CD4-positive, alpha-beta T cell treated with Interleukin-2 at 100 ng/mL for 4 hours (primary cell): ENCODE measurements around the gene SOWAHA.

Experiments
- DNase-seq: peaks from one replicate; pipeline ENCODE4 v3.0.0-alpha.2; 2020; ENCODE audit warnings: low spot score

SOWAHA gene

GRCh38 chr5:132827943-132828673, 15.0 kb downstream of the SOWAHA start:
- no peak for DNase-seq

DNA sequence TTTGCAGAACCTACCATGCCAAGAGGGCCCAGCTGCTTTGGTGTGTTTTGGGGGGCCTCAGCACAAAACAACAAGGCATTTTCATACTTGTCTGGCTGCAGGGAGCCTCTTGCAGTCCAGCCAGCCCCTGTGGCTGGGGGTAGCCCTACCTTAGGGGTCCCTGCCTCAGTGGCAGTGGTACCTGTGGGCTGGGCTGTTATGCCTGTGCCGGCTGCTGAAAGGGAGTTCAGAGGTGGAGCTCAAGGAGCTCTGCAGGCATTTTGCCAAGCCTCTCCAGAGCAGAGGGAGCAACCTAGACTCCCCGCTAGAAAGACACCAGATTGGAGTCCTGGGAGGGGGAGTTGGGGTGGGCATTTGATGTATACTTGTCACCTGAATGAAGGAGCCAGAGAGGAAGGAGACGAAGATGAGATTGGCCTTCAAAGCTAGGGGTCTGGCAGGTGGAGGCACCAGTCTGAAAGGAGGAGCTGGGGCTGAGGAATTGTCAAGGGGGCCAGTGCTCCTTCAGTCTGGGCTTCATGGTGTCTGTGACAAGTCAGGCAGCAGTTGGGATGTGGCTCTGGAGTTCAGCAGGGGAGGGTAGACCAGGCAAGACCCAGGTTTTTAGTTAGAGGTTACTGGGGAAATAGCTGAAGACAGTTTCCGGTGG, 15.9 kb downstream of the SOWAHA start:
- no peak for DNase-seq

DNA sequence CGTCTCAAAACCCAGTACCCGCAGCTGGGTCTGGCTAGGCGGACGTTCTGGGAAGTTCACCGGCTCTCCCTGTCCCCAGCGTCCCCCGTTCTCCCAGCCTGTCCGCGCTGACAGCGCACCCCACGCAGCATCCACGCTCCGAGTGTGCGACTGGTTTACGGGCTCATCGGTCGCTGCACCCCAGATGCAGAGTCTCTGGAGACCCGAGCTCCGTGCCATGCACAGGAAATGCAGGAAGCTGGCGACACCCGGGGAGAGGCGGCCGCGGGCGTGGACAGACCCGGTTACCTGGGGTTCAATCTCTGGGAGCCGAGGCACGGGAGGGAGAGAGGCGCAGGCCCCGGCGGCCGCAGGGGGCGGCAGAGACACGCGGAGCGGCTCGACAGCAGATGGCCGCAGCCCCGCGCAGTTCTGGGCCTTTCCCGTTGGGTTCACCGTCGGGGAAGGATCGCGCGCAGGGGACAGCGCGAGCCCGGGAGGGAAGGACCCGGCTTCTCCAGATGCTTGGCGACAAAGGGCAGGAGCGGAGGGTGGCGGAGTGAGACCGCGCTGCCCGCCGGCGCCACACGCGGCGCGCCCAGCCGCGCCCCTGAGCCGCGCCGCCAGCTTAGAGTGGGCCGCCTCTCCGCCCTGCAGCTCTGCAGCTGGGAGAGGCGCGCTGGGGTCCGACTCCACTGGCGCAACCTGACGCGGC, 16.8 kb downstream of the SOWAHA start:
- DNase-seq, result peak; percentile 64

DNA sequence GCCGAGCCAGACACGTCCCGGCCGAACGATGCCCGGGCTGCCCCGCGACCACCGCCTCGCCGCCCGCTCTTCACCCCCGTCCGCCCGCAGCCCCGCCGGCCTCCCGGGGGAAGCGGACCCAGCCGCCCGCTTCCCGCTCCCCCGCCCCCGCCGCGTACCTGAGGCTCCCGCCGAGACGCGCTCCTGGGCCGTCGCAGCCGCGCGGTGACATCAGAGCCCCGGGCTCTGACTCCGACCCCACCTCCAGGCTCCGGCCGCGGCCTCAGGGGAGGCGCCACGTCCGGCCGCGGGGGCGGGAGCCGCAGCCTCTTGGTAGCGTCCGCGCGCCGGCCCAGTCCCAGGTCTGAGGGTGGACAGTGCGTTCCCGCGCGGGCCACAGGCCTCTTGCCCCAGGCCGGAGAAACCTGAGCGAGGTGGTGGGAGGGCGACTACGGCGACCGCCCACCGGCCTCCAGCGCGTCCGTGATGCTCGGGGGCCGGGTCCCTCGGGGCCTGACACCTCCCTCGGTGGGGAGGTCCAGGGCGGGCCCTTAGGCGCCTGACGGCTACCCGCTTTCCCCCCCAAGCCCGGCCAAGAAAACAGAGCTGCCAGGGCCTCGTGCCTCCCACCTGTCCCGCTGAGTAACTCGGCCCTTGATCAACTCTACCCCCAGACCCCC, 17.5 kb downstream of the SOWAHA start, which contains the start of gene SHROOM1:
TSS of gene SHROOM1 (minus strand) at position 212 of the 659 bp plus-strand sequence. CDS start 4,507 bp downstream, outside the sequence.
- no peak for DNase-seq

- no peak for DNase-seq
Measured at GRCh38 chr5:132831095-132831860, 18.2 kb downstream of the SOWAHA start.

DNA sequence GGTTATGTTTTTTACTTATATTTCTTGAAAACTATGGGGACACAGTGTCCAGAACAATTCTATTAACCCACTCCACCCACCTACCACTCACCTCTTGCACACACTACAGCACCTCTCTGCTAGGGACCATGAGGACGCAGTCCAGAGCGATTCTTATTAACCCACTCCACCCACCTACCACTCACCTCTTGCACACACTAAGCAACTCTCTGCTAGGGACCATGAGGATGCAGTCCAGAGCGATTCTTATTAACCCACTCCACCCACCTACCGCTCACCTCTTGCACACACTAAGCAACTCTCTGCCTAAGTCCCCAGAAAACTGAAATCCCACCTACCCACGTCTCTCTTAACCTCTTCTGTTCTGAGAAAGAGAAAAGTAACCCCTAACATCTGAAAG, 19.5 kb downstream of the SOWAHA start:
- DNase-seq, result no peak

GRCh38 chr5:132834057-132834456, 21.0 kb downstream of the SOWAHA start:
- no peak for DNase-seq

- DNase-seq, result no peak
Measured at GRCh38 chr5:132836852-132837251, 23.8 kb downstream of the SOWAHA start.

DNA sequence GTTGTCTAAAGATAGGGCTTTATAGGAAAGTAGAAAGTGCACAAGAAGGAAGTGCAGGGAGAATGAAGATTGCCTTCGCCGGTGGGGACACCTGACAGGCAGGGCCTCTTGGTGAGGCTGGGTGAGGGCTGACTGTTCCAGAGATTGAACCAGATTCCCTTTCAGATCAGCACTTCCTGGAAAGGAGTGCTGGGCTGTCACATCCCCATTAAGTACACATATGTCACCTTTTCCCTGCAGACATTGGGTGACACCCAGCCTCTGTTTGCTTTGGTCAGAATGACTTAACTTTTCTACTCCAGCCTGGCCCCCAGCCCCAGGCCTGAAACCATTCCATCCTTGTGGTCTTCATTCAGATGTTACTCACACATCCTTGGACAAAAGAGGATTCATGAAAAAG, 24.8 kb downstream of the SOWAHA start:
- DNase-seq, result no peak

DNA sequence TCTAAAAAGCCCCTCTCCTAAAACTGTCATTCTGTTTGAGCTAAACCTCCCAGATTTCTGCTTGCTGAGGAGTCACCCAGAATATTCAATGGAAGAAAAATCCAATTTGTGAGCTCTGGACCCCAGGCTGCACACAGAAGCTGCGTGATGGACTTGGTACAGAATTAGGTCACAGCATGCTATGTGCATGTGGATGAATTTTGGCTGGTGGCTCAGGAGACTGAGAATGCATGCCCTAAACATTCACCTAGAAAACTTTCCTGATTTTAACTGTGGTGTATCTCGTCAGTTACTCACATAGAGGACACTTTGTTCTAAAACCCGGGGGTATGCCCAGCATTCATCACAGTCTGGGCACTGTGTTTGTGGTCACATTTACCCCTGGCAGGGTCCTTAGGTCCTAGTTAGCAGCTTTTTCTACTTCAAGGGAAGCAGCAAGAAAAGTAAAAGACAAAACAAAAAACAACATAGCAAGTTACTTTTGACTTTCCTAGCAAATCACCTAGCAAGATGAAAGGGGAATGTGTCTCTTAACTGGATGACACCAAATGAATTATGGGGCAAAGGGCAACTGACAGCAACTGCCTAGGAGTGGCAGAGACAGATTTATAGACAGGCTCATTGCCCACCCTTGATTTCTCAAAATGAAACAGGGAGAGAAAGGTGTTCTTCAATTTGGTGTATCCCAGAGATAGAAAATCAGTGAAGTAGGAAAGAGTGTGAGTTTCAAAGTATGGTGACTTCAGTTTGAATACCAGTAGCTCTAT, 25.6 kb downstream of the SOWAHA start:
- DNase-seq, result no peak

- no peak for DNase-seq
Measured at GRCh38 chr5:132839426-132840301, 26.6 kb downstream of the SOWAHA start.

DNA sequence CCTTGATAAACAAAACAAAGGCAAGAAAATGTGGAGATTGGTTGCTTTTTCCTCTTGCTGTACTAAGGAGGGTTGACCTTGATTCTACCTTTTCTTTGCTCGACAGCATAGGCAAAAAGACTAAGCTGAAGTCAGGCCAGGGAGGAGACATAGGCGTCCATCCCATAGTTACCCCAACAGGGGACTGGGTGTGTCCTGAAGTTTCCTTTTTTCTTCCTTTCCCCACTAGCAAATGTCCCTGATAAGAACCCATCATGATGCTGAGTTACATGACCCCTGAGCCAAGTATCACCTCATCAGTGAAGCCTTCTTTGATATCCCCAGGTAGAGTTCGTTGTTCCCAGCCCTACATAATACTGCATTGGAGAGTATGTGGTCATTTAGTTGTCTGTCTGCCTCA, 27.2 kb downstream of the SOWAHA start:
- no peak for DNase-seq

- no peak for DNase-seq
Measured at GRCh38 chr5:132840896-132841295, 27.8 kb downstream of the SOWAHA start.

- no peak for DNase-seq
Measured at GRCh38 chr5:132841305-132841704, 28.2 kb downstream of the SOWAHA start.

- no peak for DNase-seq
Measured at GRCh38 chr5:132848270-132848669, 35.2 kb downstream of the SOWAHA start.

DNA sequence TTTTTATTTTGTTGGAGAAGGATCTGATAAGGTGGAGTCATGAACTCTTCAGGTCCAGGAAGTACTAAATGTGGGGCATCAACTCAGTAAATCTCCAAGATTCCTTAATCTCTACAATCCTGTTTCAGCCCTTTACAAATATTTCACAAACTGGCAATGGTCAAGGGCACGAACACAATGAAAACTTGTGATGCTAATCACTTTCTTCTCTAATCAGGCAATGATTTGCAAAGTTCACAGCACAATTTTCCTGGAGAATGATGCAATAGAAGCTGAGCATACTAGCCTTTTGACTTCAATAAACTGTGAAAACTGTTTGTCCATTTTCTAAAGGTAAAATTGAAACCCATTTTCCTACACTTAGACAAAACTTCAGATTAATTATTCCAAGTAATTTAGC, 36.2 kb downstream of the SOWAHA start:
- DNase-seq, result no peak

DNA sequence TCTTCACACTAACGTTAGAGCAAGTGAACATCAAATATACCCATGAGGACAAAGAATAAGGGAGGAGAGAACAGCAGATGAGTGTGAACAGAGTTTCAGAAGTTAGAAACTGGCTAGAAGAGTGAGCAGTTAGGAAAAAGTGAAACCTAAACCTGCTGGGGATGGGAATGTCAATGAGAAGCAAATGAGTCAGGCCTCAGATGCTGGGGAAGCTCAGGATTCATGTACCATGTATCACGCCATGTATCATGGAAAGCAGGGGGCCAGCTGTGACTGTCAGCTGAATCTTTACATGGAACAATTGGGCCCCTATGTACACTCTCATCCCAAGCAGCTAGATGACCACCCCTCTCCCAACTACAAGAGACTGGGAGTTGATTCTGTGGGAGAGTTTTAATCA, 37.0 kb downstream of the SOWAHA start:
- DNase-seq, result no peak

DNA sequence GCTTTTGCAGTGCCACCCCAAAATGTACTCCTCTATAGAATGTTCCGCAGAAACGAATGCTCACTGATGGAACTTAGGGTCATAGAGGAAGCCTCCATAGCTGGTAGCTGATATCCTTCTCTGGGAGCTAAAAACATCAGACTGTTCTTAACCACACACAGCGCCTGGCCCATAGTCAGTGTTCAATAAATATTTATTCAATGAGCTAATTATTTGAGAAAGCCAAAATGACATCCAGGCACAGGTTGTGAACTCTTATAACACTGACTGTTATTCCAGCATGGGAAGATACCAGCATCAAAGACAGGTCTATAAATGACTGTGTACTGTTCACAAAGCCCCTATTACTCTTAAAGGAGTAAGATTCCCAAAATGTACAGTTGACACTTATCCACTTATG, 40.2 kb downstream of the SOWAHA start:
- DNase-seq, result no peak

GRCh38 chr5:132853790-132854189, 40.7 kb downstream of the SOWAHA start:
- DNase-seq, result no peak

GRCh38 chr5:132854301-132854700, 41.2 kb downstream of the SOWAHA start:
- no peak for DNase-seq
